Measurements from ENCODE around the gene CRYAA.

- TF ChIP-seq CTCF (IDR thresholded peaks at IDR 0.05) (no peak), POLR2A (IDR thresholded peaks at IDR 0.05) (no peak)
These were observed 42.9 kb downstream of the CRYAA start for GRCh38 chr21:43211760-43212115.

All from lower leg skin (tissue), 3 donors.